ENCODE measurements around the gene TUBB3. TPM values are rescaled to one million over a fixed set of nuclear protein-coding genes. Genes with fewer than 3 reads are reported as not detected.

Gene TUBB3
- total RNA-seq, 2 experiments from 2014 or later, result 0.27 to 1.2 TPM

DNA sequence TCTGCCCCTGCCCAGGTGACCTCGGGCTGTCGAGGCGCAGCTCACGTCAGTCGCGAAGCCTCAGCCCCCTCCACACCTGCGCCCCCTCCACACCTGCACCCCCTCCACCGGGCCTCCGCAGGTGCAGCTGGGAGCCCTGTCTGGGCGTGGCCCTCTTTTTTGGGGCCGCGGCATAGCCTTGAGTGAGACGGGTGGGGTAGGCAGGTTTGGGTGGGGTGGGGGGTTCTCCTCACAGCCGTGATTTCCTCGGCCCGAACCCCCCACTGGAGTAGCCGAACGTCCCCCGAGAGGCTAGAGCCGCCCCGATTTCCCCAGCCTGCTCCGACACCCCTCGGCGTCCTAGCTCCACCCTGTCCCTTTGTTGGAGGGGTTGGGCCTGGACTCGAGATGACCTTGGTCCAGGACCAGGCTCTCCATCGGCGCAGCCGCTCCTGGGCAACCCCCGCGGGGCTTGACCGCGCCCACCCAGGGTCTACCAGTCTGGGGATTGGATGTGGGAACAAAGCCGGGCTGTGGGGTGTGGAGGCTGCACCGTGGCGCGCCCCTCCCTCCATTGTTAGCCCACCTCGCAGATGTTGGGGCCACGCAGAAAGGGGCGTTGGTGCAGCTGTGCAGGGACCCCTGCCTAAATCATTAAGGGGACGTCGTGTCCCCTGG lies 626 bp downstream of the TUBB3 start:
- Mint-ChIP-seq H3K4me3 (no peak overlapping the region), H3K36me3 (ENCODE audit: low read depth) (no peaks in the 10 kb centered on the region), H3K9me3 (no peaks in the 10 kb centered on the region), H3K27ac (no peak overlapping the region), H3K27me3 (peaks cover 46% of the 10 kb centered on the region), H3K4me1 (ENCODE audit: low read depth) (peaks cover 34% of the 10 kb centered on the region)
- TF ChIP-seq, protein P1, sequence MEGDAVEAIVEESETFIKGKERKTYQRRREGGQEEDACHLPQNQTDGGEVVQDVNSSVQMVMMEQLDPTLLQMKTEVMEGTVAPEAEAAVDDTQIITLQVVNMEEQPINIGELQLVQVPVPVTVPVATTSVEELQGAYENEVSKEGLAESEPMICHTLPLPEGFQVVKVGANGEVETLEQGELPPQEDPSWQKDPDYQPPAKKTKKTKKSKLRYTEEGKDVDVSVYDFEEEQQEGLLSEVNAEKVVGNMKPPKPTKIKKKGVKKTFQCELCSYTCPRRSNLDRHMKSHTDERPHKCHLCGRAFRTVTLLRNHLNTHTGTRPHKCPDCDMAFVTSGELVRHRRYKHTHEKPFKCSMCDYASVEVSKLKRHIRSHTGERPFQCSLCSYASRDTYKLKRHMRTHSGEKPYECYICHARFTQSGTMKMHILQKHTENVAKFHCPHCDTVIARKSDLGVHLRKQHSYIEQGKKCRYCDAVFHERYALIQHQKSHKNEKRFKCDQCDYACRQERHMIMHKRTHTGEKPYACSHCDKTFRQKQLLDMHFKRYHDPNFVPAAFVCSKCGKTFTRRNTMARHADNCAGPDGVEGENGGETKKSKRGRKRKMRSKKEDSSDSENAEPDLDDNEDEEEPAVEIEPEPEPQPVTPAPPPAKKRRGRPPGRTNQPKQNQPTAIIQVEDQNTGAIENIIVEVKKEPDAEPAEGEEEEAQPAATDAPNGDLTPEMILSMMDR (IDR thresholded peaks at IDR 0.05), result no peak
- CTCF ChIA-PET, result interaction anchor here (1.2 to 3.2 kb wide), 2 partner anchors 13 to 64 kb away, joined by 3 to 18 read pairs; no protein-coding TSS in a partner anchor
- POLR2A ChIA-PET, result interaction anchor here (0.9 kb wide), 1 partner anchor 48 kb away, joined by 3 read pairs; no protein-coding TSS in a partner anchor
- intact Hi-C loops (cut with micrococcal nuclease), result no loop called here
- DNase-seq (no peak), ATAC-seq (no peak)

DNA sequence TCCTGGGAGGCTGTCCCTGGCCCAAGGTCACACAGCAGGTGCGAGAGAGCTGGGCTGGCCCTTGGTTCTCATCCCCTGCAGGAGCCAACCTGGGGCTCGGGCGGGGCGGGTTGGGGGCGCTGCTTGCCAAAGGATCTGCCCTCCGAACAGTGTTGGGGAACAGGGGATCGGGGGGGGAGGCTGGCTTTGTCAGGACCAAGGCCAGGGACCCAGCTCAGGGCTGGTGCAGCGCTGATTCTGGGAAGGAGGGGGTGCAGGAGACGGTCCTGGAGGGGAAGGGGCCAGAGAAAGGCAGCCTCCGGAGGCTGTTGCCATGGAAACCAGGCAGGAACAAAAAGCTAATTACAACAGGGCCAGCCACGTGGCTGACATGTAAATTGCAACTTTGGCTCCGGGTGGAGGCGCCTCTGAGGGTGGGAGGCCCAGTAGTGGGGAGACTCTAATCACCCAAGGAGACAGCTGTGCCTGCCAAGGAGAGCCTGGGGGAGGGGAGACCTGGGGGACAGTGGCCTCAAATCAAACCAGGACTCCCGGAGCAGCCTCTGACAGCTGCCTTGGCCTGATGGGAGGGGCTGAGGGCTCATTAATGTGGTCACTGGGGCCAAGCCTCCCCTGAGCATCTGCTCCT lies 1.3 kb downstream of the TUBB3 start:
- Mint-ChIP-seq H3K36me3 (ENCODE audit: low read depth) (no peaks in the 10 kb centered on the region), H3K27ac (no peak overlapping the region), H3K27me3 (peaks cover 44% of the 10 kb centered on the region), H3K9me3 (no peaks in the 10 kb centered on the region), H3K4me3 (no peak overlapping the region), H3K4me1 (ENCODE audit: low read depth) (peaks cover 30% of the 10 kb centered on the region)
- intact Hi-C loops (cut with micrococcal nuclease), result no loop called here
- ChIA-PET CTCF (interaction anchor here (1.2 to 3.2 kb wide), 2 partner anchors 14 to 64 kb away, joined by 3 to 18 read pairs; no protein-coding TSS in a partner anchor), POLR2A (interaction anchor here (0.8 to 1.3 kb wide), 3 partner anchors 14 to 198 kb away, joined by 3 to 4 read pairs (median 3); no protein-coding TSS in a partner anchor)
- TF ChIP-seq, protein P1 (IDR thresholded peaks at IDR 0.05), result no peak
- DNase-seq (peak; percentile 42), ATAC-seq (no peak)

DNA sequence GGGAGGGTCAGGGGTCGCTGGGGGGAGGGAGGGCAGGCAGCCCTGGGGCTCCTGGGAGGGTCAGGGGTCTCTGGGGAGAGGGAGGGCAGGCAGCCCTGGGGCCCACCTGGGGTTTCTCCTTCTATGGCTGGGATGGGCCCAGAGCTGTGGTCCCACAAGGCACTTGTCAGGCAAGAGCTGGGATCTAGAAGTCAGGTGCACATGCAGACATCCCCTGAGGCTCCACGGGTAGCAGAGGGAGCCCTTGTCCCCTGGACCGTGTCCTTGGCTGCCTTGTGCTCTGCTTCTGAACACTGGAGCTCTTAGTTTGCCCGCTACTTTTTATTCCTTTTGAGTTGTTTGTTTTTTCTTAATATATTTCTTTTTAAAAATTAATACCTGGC lies 1.8 kb downstream of the TUBB3 start:
- no peak overlapping the region for H3K4me3 Mint-ChIP-seq
- H3K36me3 Mint-ChIP-seq (ENCODE audit: low read depth), result no peaks in the 10 kb centered on the region
- DNase-seq (no peak), ATAC-seq (no peak)
- H3K9me3 Mint-ChIP-seq, result no peaks in the 10 kb centered on the region
- H3K27ac Mint-ChIP-seq, result no peak overlapping the region
- TF ChIP-seq, protein P1 (IDR thresholded peaks at IDR 0.05), result no peak
- ChIA-PET POLR2A (interaction anchor here (0.8 to 1.3 kb wide), 3 partner anchors 14 to 198 kb away, joined by 3 to 4 read pairs (median 3); no protein-coding TSS in a partner anchor), CTCF (no interaction called here)
- H3K27me3 Mint-ChIP-seq, result peaks cover 39% of the 10 kb centered on the region
- intact Hi-C loops (cut with micrococcal nuclease), result no loop called here
- H3K4me1 Mint-ChIP-seq (ENCODE audit: low read depth), result peaks cover 26% of the 10 kb centered on the region

DNA sequence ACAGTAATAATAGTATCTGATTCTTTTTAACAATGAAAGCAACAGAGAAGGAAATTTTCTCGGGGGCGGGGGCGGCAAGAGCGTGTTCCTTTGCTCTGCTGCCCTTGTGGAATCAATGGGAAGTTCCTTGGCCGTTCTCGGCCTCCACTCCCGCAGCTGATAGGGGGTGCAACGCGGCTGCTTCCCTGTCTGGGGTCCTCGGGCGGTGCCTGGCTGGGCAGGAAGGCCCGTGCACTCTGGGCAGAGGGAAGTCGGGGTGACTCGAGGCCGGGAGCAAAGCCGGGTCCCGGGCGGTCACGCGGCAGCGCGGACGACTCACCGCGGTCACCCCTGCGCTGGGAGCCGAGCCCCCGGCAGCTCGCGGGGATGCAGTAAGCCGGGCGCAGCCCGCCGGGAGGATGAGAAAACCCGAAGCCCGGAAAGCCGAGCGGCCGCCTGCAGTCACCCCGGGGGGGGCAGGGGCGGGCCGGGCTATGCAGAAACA lies 2.5 kb downstream of the TUBB3 start:
- Mint-ChIP-seq H3K27ac (no peak overlapping the region), H3K4me1 (ENCODE audit: low read depth) (peaks cover 20% of the 10 kb centered on the region), H3K36me3 (ENCODE audit: low read depth) (no peaks in the 10 kb centered on the region), H3K4me3 (no peak overlapping the region), H3K27me3 (peaks cover 37% of the 10 kb centered on the region), H3K9me3 (no peaks in the 10 kb centered on the region)
- ATAC-seq, result no peak
- TF ChIP-seq, protein P1 (IDR thresholded peaks at IDR 0.05), result no peak
- ChIA-PET POLR2A (interaction anchor here (0.6 to 1.3 kb wide), 3 partner anchors 15 to 88 kb away, joined by 3 to 4 read pairs (median 3); no protein-coding TSS in a partner anchor), CTCF (no interaction called here)
- no peak for DNase-seq
- intact Hi-C loops (cut with micrococcal nuclease), result no loop called here
